Cerebellar cortex (tissue), 1 donor: ENCODE data around the gene ISCU.
"Not testable (repeated sequence)": the region's sequence is repeated elsewhere in the genome, so short reads cannot be mapped to it uniquely, and the experiment has no call there.

Experiments used
- DNase-seq: peaks from one replicate; pipeline ENCODE4 v3.0.0-alpha.2; 2015; ENCODE audit warnings: low spot score

ISCU gene

DNA sequence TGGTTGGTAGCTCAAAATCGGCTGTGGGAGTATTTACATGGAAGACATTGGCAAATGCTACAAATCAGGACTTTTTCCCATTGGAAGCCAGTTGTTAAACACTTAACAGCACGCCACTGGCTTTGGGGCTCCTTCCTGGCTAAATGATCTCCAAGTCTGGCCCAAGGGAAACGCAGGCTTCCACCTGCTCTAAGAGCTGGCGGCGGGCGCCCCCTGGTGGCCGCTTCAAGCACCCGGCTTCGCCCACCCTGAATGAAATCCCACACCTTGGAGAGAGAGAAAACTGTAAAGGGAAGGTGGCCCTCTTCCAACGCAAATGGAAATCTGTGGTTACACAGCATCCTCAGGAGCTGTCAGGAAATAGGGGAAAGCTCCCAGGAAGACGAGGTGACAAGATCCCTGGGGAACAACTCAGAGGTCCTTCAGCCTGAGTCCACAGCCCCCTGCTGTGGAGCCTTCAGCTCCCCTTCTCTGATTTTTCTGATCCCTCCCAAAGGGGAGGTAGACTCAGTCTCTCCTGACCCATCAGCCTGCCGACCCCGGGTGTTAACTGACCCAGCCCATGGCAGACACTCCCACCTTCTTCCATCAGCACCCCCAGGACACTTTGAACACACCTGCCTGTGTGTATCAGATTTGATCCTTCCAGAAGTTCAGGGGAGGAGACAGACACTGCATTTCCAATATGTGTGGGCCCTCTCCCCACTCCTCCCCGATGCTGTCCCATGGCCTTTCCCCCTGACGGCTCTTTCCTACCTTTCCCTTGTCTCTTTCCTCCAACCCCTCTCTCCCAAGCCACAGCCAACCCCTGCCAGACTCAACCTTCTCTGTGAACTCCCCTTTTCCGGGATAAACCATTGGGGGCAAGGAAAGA is 55.9 kb downstream of the ISCU start:
- DNase-seq = peak; percentile 85

GRCh38 chr12:108618953-108619274 is 56.5 kb downstream of the ISCU start:
- not testable (repeated sequence) for DNase-seq
